Activated T-cell treated with anti-CD3 and anti-CD28 coated beads, Interleukin-2, amount 50 U/mL, for 72 hours (primary cell): ENCODE measurements around the gene OR6S1. TPM values are rescaled to one million over a fixed set of nuclear protein-coding genes. Genes with fewer than 3 reads are reported as not detected.
"Not testable (repeated sequence)": the region's sequence is repeated elsewhere in the genome, so short reads cannot be mapped to it uniquely, and the experiment has no call there.

Source experiments
- ATAC-seq, 2 donors: fragments of 150-1000 bp; cut with Tn5 transposase; replicated peaks in 1 of 2; 2 replicates each; pipeline ENCODE4 v1.10.0; 2021; ENCODE audit warnings: moderate library complexity in 2 of 2, mild to moderate bottlenecking in 1 of 2
- DNase-seq, 2 donors: peaks; one replicate each; pipeline ENCODE4 v3.0.0; 2021 to 2022; ENCODE audit warnings: mixed read lengths in 1 of 2
- H3K27ac Mint-ChIP-seq: one replicate; pipeline ENCODE4 v1.8.0; 2022; ENCODE audit warnings: mild to moderate bottlenecking, moderate library complexity, mixed read lengths
- H3K27me3 Mint-ChIP-seq: one replicate; pipeline ENCODE4 v1.8.0; 2022; ENCODE audit warnings: low read depth, mixed read lengths
- H3K36me3 Mint-ChIP-seq, 2 donors: one replicate each; pipeline ENCODE4 v1.8.0; 2022; ENCODE audit warnings: mixed read lengths in 2 of 2, mild to moderate bottlenecking in 1 of 2; ENCODE audit not compliant: insufficient read depth in 2 of 2
- H3K4me1 Mint-ChIP-seq: one replicate; pipeline ENCODE4 v1.8.0; 2022; ENCODE audit warnings: low read depth, mixed read lengths
- H3K4me3 Mint-ChIP-seq, 2 donors: one replicate each; pipeline ENCODE4 v1.8.0; 2022; ENCODE audit warnings: mild to moderate bottlenecking in 2 of 2, mixed read lengths in 2 of 2, moderate library complexity in 2 of 2
- H3K9me3 Mint-ChIP-seq, 2 donors: one replicate each; pipeline ENCODE4 v1.8.0; 2022; ENCODE audit warnings: mixed read lengths in 2 of 2
- total RNA-seq, 2 donors: library from RNA; stranded (reverse); gene quantifications; one replicate each; pipeline ENCODE4 v1.2.3, GENCODE V29; 2022

Gene OR6S1
- total RNA-seq, 2 donors from 2014 or later: not detected

- H3K4me3 Mint-ChIP-seq: peak overlapping the region in 1 of 2 donors; percentile 9
- H3K36me3 Mint-ChIP-seq: no peaks in the 10 kb centered on the region
- H3K27me3 Mint-ChIP-seq: no peaks in the 10 kb centered on the region
- DNase-seq (peak in 1 of 2 donors; percentile 31), ATAC-seq (peak; percentile 37 to 51)
- no peak overlapping the region for H3K27ac Mint-ChIP-seq
- H3K4me1 Mint-ChIP-seq: peaks cover 17% of the 10 kb centered on the region
- no peaks in the 10 kb centered on the region for H3K9me3 Mint-ChIP-seq
Observed at GRCh38 chr14:20607617-20608016, 33.9 kb downstream of the OR6S1 start.

- Mint-ChIP-seq H3K27ac (no peak overlapping the region), H3K4me3 (no peak overlapping the region), H3K27me3 (no peaks in the 10 kb centered on the region), H3K36me3 (no peaks in the 10 kb centered on the region), H3K4me1 (peaks cover 17% of the 10 kb centered on the region), H3K9me3 (no peaks in the 10 kb centered on the region)
- no peak for ATAC-seq
- no peak for DNase-seq
Observed at GRCh38 chr14:20606902-20607242, 34.6 kb downstream of the OR6S1 start.

GRCh38 chr14:20606190-20606901, 35.1 kb downstream of the OR6S1 start:
- Mint-ChIP-seq H3K9me3 (no peaks in the 10 kb centered on the region), H3K4me3 (no peak overlapping the region), H3K27ac (no peak overlapping the region), H3K36me3 (no peaks in the 10 kb centered on the region), H3K27me3 (no peaks in the 10 kb centered on the region), H3K4me1 (peaks cover 17% of the 10 kb centered on the region)
- DNase-seq (no peak), ATAC-seq (no peak)

GRCh38 chr14:20603813-20604690, 37.4 kb downstream of the OR6S1 start:
- Mint-ChIP-seq H3K4me3 (no peak overlapping the region), H3K9me3 (no peaks in the 10 kb centered on the region), H3K27ac (no peak overlapping the region), H3K27me3 (no peaks in the 10 kb centered on the region), H3K4me1 (peaks cover 17% of the 10 kb centered on the region), H3K36me3 (no peaks in the 10 kb centered on the region)
- ATAC-seq: no peak
- DNase-seq: no peak

GRCh38 chr14:20602583-20602982, 38.9 kb downstream of the OR6S1 start:
- DNase-seq (no peak), ATAC-seq (no peak)
- H3K4me1 Mint-ChIP-seq: peaks cover 7% of the 10 kb centered on the region
- H3K27ac Mint-ChIP-seq: no peak overlapping the region
- no peaks in the 10 kb centered on the region for H3K27me3 Mint-ChIP-seq
- H3K36me3 Mint-ChIP-seq: no peaks in the 10 kb centered on the region
- no peak overlapping the region for H3K4me3 Mint-ChIP-seq
- H3K9me3 Mint-ChIP-seq: no peaks in the 10 kb centered on the region

- ATAC-seq: no peak
- Mint-ChIP-seq H3K27me3 (no peaks in the 10 kb centered on the region), H3K4me3 (no peak overlapping the region), H3K4me1 (no peaks in the 10 kb centered on the region), H3K27ac (no peak overlapping the region), H3K9me3 (no peaks in the 10 kb centered on the region), H3K36me3 (no peaks in the 10 kb centered on the region)
- no peak for DNase-seq
Observed at GRCh38 chr14:20601522-20601921, 40.0 kb downstream of the OR6S1 start.

- Mint-ChIP-seq H3K9me3 (no peaks in the 10 kb centered on the region), H3K27me3 (no peaks in the 10 kb centered on the region), H3K27ac (no peak overlapping the region), H3K36me3 (no peaks in the 10 kb centered on the region), H3K4me3 (no peak overlapping the region), H3K4me1 (peaks cover 6% of the 10 kb centered on the region)
- no peak for ATAC-seq
- no peak for DNase-seq
Observed at GRCh38 chr14:20597108-20597507, 44.4 kb downstream of the OR6S1 start.

GRCh38 chr14:20595726-20596125, 45.8 kb downstream of the OR6S1 start:
- H3K36me3 Mint-ChIP-seq, H3K4me3 Mint-ChIP-seq, H3K27me3 Mint-ChIP-seq, H3K27ac Mint-ChIP-seq, H3K9me3 Mint-ChIP-seq, H3K4me1 Mint-ChIP-seq, DNase-seq, ATAC-seq: not testable (repeated sequence)

GRCh38 chr14:20592574-20592973, 48.9 kb downstream of the OR6S1 start:
- Mint-ChIP-seq H3K4me3 (no peak overlapping the region), H3K27ac (no peak overlapping the region), H3K9me3 (no peaks in the 10 kb centered on the region), H3K4me1 (peaks cover 9% of the 10 kb centered on the region), H3K36me3 (no peaks in the 10 kb centered on the region), H3K27me3 (no peaks in the 10 kb centered on the region)
- no peak for DNase-seq
- ATAC-seq: no peak

GRCh38 chr14:20591235-20591634, 50.3 kb downstream of the OR6S1 start, which contains the start of gene RNASE12:
Gene RNASE12 (minus strand): TSS chr14:20591376. CDS start chr14:20590723, 653 bp downstream.
- Mint-ChIP-seq H3K36me3 (no peaks in the 10 kb centered on the region), H3K9me3 (no peaks in the 10 kb centered on the region), H3K4me1 (peaks cover 13% of the 10 kb centered on the region), H3K27ac (no peak within 1 kb of the TSS), H3K4me3 (peak within 1 kb of the TSS in 1 of 2 donors; percentile 16), H3K27me3 (no peaks in the 10 kb centered on the region)
- DNase-seq (no peak), ATAC-seq (no peak)

Other genes with a start within 250 kb of the OR6S1 start
- 10 to 100 TPM; 40.2 to 41.4 TPM for gene TEP1, start 228.2 kb downstream of the OR6S1 start, total RNA-seq
- gene KLHL33, start 205.5 kb downstream of the OR6S1 start, total RNA-seq: under 1 TPM; 0.28 to 0.29 TPM
- gene OSGEP, start 186.9 kb downstream of the OR6S1 start, total RNA-seq: 10 to 100 TPM; 50.7 to 68.1 TPM
- gene APEX1, start 186.5 kb downstream of the OR6S1 start, total RNA-seq: 100 to 1,000 TPM; 198 to 209 TPM
- gene PIP4P1, start 180.3 kb downstream of the OR6S1 start, total RNA-seq: 10 to 100 TPM; 38.2 to 45.8 TPM
- 100 to 1,000 TPM; 111 to 115 TPM for gene PNP, start 172.3 kb downstream of the OR6S1 start, total RNA-seq
- gene RNASE10, start 136.2 kb downstream of the OR6S1 start, total RNA-seq: under 1 TPM; 0.77 to 0.90 TPM
- gene RNASE9, start 80.6 kb downstream of the OR6S1 start, total RNA-seq: not detected
- gene RNASE11, start 53.7 kb downstream of the OR6S1 start, total RNA-seq: not detected
- not detected for gene RNASE12, start 50.3 kb downstream of the OR6S1 start, total RNA-seq
- gene RNASE4, start 42.9 kb upstream of the OR6S1 start, total RNA-seq: under 1 TPM; 0.63 to 0.79 TPM
- gene ANG, start 47.1 kb upstream of the OR6S1 start, total RNA-seq: 1 to 10 TPM in 1 of 2 donors, under 1 TPM in 1; 0.67 to 2.5 TPM
- not detected for gene EDDM3A, start 104.2 kb upstream of the OR6S1 start, total RNA-seq
- not detected for gene EDDM3B, start 126.7 kb upstream of the OR6S1 start, total RNA-seq
- not detected for gene RNASE6, start 139.6 kb upstream of the OR6S1 start, total RNA-seq
- gene RNASE1, start 161.2 kb upstream of the OR6S1 start, total RNA-seq: not detected
- not detected for gene RNASE3, start 249.7 kb upstream of the OR6S1 start, total RNA-seq